GM10266 (cell line): ENCODE data around the gene AR.

Experiments
- DNase-seq: peaks from one replicate; pipeline ENCODE4 v3.0.0; 2012; ENCODE audit errors: extremely low spot score
- CTCF ChIP-seq: IDR thresholded peaks from 2 replicates; pipeline ENCODE4 v1.5.1; 2012; ENCODE audit warnings: mild to moderate bottlenecking, low read depth; ENCODE audit not compliant: control insufficient read depth, insufficient read depth; ENCODE audit errors: missing control alignments

AR gene

GRCh38 chrX:67749536-67749935, 205.7 kb downstream of the AR start:
- no peak for TF ChIP-seq CTCF

DNA sequence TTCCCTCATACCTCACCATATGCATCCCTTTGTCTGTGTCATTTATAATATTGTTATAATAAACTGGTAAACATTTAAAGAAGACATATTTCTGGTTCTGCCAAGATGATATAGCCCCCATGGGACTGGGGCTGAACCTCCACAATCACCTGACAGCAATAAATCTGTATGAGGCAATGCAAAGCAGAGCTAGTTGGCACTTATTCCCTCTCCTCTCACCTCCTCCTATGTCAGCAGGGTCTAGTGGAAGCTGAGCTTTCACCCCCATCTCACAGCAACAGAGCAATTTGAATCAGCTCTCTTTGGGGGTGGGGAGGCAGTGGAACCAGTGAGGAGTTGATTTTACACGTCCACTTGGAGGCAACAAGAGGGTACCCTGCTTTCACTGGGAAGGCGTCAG, 206.9 kb downstream of the AR start:
- TF ChIP-seq CTCF = no peak
- no peak for DNase-seq

More at GRCh38 chrX:67749536-67749935, 205.7 kb downstream of the AR start:
- no peak for DNase-seq

DNA sequence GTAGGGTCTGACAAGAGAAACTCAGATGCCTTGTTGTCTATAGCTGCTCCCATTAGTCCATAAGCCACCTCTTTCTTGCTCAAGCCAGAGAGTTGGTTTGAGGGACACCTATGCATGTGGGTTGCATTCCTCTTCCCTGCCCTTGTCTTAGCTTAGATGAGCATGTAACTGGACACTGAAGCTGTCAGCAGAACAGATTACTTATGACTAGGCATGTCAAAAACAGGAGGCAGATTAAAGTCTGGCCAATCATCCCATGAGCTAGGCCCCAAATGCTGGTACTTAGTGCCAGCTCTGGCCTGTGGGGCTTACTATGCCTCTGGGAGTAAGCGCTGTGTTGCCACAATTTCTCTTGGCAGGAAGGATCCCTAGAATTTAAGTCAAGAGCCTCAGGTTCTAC, 215.2 kb downstream of the AR start:
- no peak for DNase-seq
- TF ChIP-seq CTCF = no peak

DNA sequence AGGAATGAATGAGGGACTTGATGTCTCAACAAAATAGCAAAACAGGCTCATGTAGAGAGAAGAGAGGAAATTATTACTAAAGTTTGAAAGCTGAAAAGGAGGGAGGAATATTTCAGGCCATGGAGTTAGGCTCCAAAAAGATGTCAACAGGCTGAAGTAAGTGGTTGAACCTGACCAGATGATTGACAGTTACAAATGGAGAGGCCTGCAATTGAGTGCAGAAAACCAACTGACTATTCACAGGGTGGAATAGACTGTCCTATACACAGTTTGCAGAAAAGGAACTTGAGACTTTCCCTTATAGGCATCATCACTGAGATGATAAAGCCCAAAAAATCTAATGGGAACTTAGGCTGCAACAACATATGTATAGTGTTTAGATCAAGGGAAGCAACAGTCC, 233.3 kb downstream of the AR start:
- no peak for TF ChIP-seq CTCF
- DNase-seq = no peak

- no peak for DNase-seq
- no peak for TF ChIP-seq CTCF
These were observed 235.3 kb downstream of the AR start for GRCh38 chrX:67779099-67779498.
